ENCODE measurements around the gene IQUB.
"Not testable (repeated sequence)": the region's sequence is repeated elsewhere in the genome, so short reads cannot be mapped to it uniquely, and the experiment has no call there.

IQUB gene

GRCh38 chr7:123534383-123535260 is at the start of gene IQUB:
IQUB (minus strand) TSS chr7:123534595; CDS start chr7:123512340, 22,255 bp downstream.
- DNase-seq (ENCODE audit: low read depth), result peak; percentile 60

GRCh38 chr7:123583821-123584220 is 49.4 kb upstream of the IQUB start:
- no peak for DNase-seq (ENCODE audit: low read depth)

GRCh38 chr7:123581162-123581459 is 46.7 kb upstream of the IQUB start:
- DNase-seq (ENCODE audit: low read depth), result no peak

- peak; percentile 4 for DNase-seq (ENCODE audit: low read depth)
Observed at GRCh38 chr7:123580406-123581161, 46.2 kb upstream of the IQUB start.

- no peak for DNase-seq (ENCODE audit: low read depth)
Observed at GRCh38 chr7:123579416-123579815, 45.0 kb upstream of the IQUB start.

- no peak for DNase-seq (ENCODE audit: low read depth)
Observed at GRCh38 chr7:123573896-123574467, 39.6 kb upstream of the IQUB start.

GRCh38 chr7:123573341-123573740 is 38.9 kb upstream of the IQUB start:
- no peak for DNase-seq (ENCODE audit: low read depth)

- no peak for DNase-seq (ENCODE audit: low read depth)
Observed at GRCh38 chr7:123571684-123572083, 37.3 kb upstream of the IQUB start.

- DNase-seq (ENCODE audit: low read depth), result no peak
Observed at GRCh38 chr7:123571187-123571586, 36.8 kb upstream of the IQUB start.

GRCh38 chr7:123570390-123571182 is 36.2 kb upstream of the IQUB start:
- no peak for DNase-seq (ENCODE audit: low read depth)

- no peak for DNase-seq (ENCODE audit: low read depth)
Observed at GRCh38 chr7:123569352-123570010, 35.1 kb upstream of the IQUB start.

- DNase-seq (ENCODE audit: low read depth), result no peak
Observed at GRCh38 chr7:123562121-123562520, 27.7 kb upstream of the IQUB start.

GRCh38 chr7:123558289-123558874 is 24.0 kb upstream of the IQUB start:
- DNase-seq (ENCODE audit: low read depth), result no peak

GRCh38 chr7:123557398-123558288 is 23.2 kb upstream of the IQUB start, which contains the start of gene NDUFA5:
NDUFA5 (minus strand) TSS chr7:123557818; CDS start chr7:123557795, 23 bp downstream.
- peak; percentile 94 for DNase-seq (ENCODE audit: low read depth)

- DNase-seq (ENCODE audit: low read depth), result peak; percentile 3
Observed at GRCh38 chr7:123557016-123557397, 22.6 kb upstream of the IQUB start.

- DNase-seq (ENCODE audit: low read depth), result no peak
Observed at GRCh38 chr7:123555484-123555883, 21.1 kb upstream of the IQUB start.

- no peak for DNase-seq (ENCODE audit: low read depth)
Observed at GRCh38 chr7:123553159-123553558, 18.8 kb upstream of the IQUB start.

- no peak for DNase-seq (ENCODE audit: low read depth)
Observed at GRCh38 chr7:123552641-123553040, 18.2 kb upstream of the IQUB start.

GRCh38 chr7:123552134-123552533 is 17.7 kb upstream of the IQUB start:
- DNase-seq (ENCODE audit: low read depth), result not testable (repeated sequence)

- DNase-seq (ENCODE audit: low read depth), result peak; percentile 21
Observed at GRCh38 chr7:123548406-123548805, 14.0 kb upstream of the IQUB start.

All from GM04503 (cell line).